Mesangial cell (primary cell): ENCODE results near the gene PTPN12. TPM values are rescaled to one million over a fixed set of nuclear protein-coding genes. Genes with fewer than 3 reads are reported as not detected.

Source experiments
- total RNA-seq: library from RNA; depleted of rRNA; stranded (reverse); fragments of >200 nt; gene quantifications from 2 replicates; pipeline ENCODE4 v1.2.3, GENCODE V29; 2015

PTPN12 gene
- 29.4 and 37.5 TPM in 2 replicates for total RNA-seq

GRCh38 chr7:77537136-77537777 lies at the start of gene PTPN12:
PTPN12 (plus strand) TSS chr7:77537295; CDS start chr7:77537547, 252 bp downstream.

Other genes with a start within 250 kb of the PTPN12 start
- gene GSAP, start 120.9 kb upstream of the PTPN12 start, total RNA-seq: 0.98 and 3.0 TPM in 2 replicates
- gene RSBN1L, start 159.2 kb downstream of the PTPN12 start, total RNA-seq: 10.3 and 12.1 TPM in 2 replicates